AG09319 (cell line): ENCODE measurements around the gene IGSF5.

ENCODE experiments used
- DNase-seq: peaks from one replicate; pipeline ENCODE4 v3.0.0-alpha.2; 2010; ENCODE audit warnings: low read depth; ENCODE audit errors: extremely low read depth
- TF ChIP-seq, protein P1 (sequence below): IDR thresholded peaks from 2 replicates; pipeline ENCODE4 v1.5.1; 2011; ENCODE audit warnings: low read depth, mild to moderate bottlenecking, inconsistent platforms, low read length, moderate library complexity

Gene IGSF5

DNA sequence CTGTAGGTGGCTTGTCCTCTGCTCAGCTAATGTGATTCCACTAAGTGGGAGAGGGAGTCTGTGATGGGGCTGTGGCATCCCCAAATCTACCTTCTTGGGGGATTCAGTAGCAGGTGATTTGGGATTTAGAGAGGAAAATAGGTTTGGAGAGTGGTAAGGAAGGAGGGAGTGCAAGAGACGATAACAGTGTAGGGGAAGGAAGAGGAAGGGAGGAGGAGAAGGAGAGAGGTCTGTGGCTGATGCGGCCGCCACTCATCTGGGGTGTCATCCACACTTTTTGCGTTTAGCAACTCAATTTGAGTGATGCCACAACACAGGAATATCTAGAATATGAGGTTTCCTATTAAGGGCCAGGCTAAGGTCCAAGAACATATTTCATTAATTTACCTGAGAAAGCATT lies 98.5 kb downstream of the IGSF5 start:
- TF ChIP-seq, protein P1, sequence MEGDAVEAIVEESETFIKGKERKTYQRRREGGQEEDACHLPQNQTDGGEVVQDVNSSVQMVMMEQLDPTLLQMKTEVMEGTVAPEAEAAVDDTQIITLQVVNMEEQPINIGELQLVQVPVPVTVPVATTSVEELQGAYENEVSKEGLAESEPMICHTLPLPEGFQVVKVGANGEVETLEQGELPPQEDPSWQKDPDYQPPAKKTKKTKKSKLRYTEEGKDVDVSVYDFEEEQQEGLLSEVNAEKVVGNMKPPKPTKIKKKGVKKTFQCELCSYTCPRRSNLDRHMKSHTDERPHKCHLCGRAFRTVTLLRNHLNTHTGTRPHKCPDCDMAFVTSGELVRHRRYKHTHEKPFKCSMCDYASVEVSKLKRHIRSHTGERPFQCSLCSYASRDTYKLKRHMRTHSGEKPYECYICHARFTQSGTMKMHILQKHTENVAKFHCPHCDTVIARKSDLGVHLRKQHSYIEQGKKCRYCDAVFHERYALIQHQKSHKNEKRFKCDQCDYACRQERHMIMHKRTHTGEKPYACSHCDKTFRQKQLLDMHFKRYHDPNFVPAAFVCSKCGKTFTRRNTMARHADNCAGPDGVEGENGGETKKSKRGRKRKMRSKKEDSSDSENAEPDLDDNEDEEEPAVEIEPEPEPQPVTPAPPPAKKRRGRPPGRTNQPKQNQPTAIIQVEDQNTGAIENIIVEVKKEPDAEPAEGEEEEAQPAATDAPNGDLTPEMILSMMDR: no peak

GRCh38 chr21:39843916-39844315 lies 98.9 kb downstream of the IGSF5 start:
- TF ChIP-seq, protein P1: no peak
- no peak for DNase-seq

More for the DNA sequence above, 98.5 kb downstream of the IGSF5 start:
- DNase-seq: no peak

DNA sequence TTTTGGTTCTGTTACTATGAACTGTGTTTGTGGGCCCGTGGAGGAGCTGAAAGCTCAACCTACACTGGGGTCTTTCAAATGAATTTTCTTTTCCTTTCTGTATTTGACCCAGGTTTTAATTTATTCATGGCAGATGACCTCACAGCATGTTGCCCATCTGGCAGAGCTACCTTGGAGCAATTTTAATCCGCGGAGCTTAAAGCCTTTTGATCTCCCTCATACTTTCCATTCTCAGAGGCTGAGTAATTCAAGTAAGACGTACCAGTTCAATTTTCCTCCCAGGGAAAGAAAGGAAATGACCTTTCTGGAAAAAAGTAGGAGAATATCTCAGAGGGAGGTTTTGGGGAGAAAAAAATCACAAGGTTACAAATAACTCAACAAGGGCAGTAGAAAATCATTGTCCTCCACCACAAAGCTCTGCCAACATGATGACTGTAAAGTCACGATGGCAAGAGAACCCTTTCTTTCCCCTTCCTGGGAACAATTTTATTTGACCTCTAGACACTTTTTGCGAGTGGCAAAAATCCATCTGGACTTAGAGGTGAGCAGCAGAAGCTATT lies 100.7 kb downstream of the IGSF5 start:
- TF ChIP-seq, protein P1: no peak
- DNase-seq: no peak

GRCh38 chr21:39847877-39848276 lies 102.9 kb downstream of the IGSF5 start:
- TF ChIP-seq, protein P1: no peak
- no peak for DNase-seq

- TF ChIP-seq, protein P1: no peak
- DNase-seq: no peak
Measured at GRCh38 chr21:39849014-39849655, 104.2 kb downstream of the IGSF5 start.

DNA sequence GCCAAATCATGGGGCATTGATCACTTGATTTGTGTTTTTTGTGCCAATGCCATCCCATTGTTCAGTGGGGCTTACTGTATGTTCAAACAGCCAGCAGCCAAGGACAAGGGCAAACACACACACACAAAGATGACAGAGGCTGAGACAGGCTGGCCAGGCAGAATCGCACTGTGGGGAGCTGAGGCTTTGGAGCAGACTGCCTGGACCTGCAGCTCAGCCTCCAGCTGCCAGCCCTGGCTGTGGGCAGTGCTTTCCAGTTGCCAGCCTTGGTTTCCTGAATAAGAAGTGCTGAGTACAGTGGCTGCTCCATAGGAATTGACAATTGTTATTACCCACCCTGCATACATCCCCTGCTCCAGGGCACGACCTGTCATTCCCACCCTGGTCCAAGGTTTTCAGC lies 105.3 kb downstream of the IGSF5 start:
- TF ChIP-seq, protein P1: no peak
- no peak for DNase-seq

- DNase-seq: no peak
- TF ChIP-seq, protein P1: no peak
Measured at GRCh38 chr21:39851002-39851618, 106.1 kb downstream of the IGSF5 start.
